GM03348 (cell line): Measurements from ENCODE around the gene MYO18B.

ENCODE experiments used
- DNase-seq: peaks from one replicate; pipeline ENCODE4 v3.0.0; 2012; ENCODE audit warnings: low spot score

The MYO18B gene

DNA sequence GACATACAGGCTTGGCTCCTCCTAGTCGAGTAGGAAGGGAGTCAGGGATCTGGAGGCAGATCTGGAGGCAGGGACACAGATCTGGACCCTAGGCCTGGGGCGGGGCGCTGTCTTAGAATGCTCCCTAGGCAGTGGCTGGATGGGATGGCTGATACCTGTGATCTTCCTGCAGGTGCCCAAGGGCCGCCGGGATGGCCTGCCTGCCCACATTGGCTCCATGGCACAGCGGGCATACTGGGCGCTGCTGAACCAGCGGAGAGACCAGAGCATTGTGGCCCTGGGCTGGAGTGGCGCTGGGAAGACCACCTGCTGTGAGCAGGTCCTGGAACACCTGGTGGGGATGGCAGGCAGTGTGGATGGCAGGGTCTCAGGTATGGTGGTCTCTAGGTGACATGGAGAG lies 35.4 kb downstream of the MYO18B start:
- DNase-seq, result no peak

DNA sequence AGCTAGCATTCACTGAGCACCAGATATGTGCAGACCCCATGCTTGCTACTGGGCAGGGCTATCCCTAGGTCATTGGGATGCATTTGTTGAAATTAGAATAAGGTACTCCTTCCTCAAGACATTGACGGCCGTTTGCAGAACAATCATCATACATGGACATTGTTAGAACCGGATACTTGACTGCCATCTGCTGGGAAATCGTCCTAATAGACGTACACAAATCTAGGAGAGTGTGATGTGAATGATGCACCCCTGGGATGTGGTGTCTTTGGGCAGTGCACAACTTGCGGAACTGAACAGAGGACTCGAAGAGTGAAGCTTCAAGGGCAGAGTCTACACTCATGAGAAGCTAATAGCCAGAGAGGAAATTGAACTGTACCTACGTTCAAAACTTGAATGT lies 35.9 kb downstream of the MYO18B start:
- DNase-seq, result peak; percentile 71

DNA sequence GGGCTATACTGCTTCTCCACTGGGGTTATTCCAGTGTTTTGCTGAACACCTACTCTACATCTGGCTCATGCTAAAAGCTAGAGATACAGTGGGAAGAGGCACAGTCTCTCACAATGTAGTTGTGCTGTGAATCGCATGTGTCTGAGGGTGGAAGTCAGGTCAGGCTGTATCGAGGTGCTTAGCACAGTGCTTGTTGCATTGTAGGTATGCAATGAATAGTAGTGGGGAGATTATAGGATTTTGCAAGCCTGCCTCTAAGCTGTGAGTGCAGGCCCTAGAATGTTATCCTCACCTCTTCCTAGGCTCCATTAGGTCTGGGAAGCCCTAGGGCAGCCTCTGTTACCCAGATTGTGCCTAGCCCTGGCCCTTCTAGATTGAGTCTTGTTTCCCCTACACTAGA lies 37.4 kb downstream of the MYO18B start:
- no peak for DNase-seq

DNA sequence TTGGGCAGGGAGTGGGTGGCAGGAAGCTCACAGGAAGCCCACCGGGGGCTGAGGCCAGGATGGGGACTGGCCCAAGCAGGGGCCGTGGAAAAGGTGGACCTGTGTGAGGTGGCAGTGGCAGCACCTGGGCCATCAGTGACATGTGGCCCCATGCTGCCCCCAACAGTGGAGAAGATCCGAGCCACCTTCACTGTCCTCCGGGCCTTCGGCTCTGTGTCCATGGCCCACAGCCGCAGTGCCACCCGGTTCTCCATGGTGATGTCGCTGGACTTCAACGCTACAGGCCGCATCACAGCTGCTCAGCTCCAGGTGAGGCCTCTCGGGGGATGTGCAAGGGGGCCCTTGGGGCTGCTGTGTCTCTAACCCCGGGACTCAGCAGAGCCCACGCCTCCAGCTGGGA lies 37.9 kb downstream of the MYO18B start:
- no peak for DNase-seq

DNA sequence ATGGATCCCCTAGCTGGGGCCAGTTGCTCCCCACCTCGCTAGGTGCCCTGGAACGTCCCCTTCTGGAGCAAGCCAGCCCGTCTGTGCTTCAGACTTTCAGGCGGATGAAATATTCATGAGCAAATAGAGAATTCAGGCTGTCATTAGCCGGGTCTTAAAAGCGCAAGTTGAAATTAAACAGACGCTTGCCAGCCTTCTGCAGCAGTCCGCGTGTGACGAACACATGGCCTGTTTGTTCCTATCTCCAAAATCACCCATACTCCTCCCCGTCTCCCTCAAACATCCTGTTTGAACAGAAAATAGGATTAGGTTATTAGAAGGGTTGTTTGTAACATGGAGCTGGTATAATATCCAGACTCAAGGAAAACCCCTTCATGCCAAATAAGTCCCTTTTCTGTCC lies 38.7 kb downstream of the MYO18B start:
- DNase-seq, result no peak

DNA sequence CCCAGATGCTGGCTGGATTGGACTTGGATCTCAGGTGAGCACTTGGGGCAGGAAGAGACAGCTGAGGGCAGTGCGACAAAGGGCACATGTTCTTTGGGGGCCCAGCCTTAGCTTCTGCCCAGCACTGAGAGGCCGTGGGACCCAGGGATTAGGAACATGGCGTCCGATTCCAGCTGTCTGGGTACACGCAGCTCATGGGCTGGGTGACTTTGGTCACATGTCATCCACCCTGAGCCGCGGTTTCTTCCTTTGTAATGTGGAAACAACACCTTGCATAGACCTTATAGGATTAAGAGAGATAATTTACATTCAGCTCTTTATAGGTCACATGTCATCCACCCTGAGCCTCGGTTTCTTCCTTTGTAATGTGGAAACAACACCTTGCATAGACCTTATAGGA lies 39.8 kb downstream of the MYO18B start:
- no peak for DNase-seq

DNA sequence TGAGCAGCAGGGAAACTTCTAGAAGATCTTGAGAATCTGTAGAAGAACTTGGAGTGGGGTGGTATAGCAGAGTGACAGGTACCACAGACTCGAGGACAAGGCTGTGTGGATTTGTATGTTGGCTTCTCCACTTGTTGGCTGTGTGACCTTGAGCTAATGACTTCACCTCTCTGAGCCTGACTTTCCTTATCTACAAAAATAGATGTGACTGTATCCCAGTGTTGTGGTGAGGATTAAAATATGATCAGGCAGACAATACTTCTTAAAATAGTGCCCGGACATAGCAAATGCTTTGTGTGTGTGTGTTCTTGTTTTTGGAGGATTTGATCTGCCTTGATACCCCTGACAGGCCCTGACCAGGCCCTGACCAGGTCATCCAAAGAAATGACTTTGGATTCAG lies 40.8 kb downstream of the MYO18B start:
- no peak for DNase-seq

DNA sequence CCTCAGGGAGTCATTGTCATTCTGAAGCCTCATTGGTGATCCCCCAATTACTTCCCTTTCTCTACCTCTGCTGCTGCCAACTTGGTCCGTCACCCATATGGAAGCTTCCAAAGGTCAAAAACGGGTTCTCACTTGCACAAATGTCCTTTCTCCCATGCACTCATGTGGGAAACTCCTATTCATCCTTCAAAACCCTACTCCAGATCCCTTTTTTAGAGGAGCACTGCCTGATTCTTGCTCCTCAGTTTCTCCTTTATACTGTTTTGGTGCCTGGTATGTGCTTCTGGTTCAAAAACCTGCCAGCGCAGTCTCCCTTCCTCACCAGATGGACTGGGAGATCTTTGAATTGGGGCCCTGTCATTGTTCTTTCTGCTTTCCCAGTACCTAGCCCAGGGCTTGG lies 41.9 kb downstream of the MYO18B start:
- no peak for DNase-seq

DNA sequence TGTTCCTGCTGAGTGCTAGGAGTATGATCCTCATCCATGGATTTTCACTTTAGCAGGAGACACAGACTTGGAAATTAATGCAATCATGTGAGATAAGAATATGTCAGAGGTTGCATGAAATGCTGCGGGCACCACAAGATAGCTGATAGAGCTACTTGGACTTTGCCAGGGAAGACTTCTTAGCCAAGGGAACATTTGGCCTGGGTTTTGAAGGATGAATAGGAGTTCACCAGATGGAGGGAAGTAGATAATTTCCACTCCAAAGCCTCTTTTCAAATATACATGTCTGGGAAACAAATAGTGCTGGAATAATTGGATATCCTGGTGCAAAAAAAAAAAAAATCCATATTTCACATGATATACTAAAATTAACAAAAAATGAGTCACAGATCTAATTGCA lies 44.2 kb downstream of the MYO18B start:
- no peak for DNase-seq

DNA sequence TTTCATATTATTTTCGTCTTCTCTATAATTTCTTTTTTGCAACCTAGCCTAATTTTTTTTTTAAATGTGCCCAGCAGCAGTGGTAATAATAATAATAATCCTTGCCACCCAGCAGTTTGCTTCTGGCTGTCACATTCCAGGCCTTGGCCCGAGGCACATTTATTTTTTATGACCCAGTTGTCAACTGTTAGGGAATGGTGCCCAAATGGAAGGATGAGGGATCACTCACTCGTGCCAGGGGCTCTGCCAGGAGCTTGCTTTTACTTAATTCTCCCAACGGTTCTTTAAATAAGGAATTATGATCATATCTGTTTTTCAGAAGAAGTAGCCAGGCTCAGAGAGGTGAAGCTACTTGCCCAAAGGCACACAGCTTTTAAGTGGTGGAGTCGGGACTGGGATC lies 49.6 kb downstream of the MYO18B start:
- no peak for DNase-seq

DNA sequence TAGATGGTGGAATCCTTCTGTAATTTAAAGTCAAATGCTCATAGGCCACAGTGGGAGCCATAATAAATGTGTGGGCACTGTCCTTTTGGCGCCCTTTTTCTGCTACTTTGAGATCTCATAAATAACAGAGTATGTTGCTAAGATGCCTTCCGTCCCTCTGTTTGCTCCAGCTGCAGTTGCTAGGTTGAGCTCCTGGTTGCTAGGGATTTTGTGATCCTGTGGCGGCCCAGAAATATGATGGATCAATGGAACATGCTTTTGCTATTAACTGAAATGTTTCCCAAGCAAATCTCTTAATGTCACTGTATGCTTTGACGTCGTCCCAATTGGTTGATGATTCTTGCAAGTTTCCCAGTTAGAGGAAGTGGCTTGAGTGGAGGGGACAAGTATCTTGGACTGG lies 53.5 kb downstream of the MYO18B start:
- no peak for DNase-seq

DNA sequence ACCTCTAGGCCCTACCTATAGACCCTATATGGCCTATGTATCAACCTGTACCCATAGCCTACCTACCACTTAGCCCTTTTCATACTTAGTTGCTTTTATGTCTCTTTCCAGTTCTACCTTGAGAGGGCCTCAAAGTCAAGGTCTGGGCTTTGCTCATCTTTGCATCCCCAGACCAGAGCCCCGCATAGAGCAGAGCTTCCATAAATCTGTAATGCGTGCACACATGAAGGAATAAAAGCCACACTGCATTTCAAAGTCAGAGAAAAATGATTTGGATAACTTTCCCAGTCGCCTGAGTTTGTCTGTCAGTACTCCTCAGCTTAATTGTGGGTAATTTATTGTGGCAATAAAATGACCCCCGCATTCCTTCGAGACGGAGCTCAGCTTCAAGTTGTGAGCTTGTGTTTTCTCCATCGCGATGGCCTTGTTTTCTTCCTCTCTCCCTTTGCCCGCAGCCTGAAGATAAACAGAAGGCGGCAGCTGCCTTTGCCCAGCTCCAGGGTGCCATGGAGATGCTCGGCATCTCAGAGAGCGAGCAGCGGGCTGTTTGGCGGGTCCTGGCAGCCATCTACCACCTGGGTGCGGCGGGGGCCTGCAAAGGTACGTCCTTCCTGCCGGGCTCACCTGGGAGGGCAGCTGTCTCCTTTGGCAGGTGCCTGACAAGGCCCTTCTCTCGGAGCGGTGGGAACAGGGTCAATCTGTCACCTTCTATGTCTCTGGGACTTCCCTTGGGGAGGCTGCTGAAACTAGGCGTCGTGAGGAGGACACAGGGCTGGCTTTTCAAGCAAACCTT lies 55.7 kb downstream of the MYO18B start:
- DNase-seq, result no peak

DNA sequence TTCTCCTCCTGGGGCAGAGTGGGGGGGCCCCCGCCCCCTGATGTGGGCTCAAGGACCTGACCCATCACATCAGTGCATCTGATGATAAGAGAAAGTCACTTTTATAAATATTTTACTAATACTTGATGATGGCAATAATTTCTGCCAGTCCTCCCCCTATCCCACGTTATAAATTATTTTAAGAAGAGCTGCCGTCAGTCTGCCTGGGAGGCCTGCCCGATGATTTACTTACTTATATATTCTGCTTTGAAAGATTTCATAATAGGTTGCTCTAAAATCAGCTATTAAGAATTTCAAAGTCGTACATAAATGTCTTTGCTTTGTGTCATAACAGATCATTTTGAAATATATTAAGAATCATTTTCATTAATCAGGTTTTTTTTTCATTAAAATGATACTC lies 58.8 kb downstream of the MYO18B start:
- DNase-seq, result no peak

DNA sequence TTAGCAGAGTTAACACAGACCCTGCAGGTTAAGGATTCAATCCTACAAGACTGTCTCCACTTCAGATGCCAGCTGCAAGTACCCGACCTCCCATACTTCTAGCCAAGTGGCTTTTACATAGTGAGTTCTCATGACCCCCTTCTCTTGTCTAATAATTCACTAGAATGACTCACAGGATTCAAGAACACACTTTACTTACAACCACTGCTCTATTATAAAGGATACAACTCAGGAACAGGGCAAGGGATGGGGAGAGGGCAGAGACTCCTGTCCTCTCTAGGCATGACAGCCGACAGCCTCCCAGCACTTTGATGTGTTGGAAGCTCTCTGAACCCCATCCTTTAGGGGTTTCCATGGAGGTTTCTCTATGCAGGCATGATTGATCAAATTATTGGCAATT lies 60.0 kb downstream of the MYO18B start:
- DNase-seq, result no peak

DNA sequence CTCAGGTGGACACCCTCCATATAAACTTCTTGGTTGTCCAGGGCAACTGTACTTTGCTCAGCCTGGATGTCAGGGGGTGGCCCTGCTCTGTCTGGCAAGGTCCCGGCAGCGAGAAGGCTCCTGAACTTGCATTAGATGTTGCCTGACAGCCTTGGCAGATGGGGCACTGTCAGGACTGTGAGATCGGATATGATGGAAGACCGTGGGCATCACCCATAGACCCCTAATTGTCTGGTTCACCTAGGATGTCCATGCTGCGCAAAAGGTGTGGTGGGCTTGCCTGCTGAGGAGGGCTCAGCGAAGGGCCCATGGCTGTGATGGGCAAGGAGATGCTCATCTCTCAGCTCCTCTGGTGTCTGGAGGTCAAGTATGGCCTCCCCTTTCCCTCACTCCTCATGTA lies 62.7 kb downstream of the MYO18B start:
- DNase-seq, result no peak

DNA sequence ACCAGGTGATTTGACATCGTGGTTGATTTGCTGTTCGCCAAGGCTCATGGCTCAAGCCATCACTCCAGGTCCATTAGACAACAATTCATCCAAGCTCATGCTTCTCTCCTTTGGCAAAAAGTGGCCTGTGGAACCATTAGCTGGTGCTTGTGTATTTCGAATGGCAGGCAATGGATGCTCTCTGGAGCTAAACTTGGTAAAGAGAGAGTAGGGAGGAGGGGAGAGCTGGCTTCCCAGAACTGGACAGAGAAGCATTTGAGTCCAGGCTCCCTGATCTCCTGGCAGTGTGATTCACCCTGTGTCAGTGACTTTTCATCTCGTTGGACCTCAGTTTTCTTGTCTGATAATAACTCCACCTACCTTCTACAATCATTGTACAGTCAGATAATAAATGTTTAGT lies 64.6 kb downstream of the MYO18B start:
- no peak for DNase-seq

DNA sequence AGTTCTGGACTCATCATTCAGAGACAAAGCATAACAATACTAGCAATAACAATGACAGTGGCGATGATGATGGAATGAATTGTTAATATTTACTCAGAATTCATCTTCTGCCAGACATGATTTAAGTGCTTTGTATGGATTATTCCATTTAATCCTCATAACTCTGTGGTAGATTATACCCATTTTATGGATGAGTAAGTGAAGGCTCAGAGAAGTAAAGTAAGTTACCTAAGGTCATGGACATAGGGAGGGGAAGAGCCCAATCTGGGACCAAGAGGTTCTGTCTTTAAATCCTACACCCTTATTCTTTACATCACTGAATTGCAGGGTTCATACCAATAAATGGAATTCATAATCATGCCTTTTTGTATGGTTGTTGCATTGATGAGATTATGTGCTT lies 72.7 kb downstream of the MYO18B start:
- no peak for DNase-seq

DNA sequence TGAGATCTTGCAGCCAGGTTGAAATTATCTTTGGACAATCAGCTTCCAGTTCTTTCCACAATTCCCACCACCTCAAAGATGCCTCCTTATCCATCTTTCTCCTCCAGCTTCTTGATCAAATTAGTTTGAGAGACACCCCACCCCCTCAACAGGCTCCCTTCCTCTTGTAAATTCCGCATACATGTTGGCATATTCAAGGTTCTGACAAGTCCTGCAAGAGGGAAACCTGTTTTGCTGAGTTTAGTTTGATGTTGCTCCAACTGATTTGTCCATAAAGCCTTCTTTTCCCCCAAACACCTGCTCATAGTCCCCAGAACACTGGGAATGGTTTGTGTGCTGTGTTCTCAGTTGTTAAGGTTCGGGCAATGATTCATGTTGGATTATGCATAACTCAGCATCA lies 73.6 kb downstream of the MYO18B start:
- DNase-seq, result no peak

DNA sequence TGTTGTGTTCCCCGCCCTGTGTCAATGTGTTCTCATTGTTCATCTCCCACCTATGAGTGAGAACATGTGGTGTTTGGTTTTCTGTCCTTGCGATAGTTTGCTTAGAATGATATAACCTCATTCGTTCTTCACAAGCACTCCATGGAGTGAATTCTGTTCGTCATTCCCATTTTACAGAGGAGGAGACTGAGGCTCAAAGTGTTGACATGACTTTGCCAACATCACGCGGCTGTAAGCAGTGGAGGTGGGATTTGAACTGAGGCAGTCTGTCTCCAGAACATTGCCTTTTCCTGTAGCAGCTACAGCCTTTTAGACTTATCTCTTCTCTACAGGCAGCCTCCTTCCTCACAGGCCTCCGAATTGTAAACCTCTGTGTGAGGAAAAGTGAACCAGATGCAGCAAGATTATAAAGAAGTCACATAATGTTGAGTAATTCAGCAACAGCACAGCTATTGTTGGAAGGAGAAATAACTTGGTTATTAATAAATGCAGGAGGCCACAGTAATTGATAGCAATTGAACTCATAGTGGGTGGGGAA lies 74.6 kb downstream of the MYO18B start:
- DNase-seq, result no peak

DNA sequence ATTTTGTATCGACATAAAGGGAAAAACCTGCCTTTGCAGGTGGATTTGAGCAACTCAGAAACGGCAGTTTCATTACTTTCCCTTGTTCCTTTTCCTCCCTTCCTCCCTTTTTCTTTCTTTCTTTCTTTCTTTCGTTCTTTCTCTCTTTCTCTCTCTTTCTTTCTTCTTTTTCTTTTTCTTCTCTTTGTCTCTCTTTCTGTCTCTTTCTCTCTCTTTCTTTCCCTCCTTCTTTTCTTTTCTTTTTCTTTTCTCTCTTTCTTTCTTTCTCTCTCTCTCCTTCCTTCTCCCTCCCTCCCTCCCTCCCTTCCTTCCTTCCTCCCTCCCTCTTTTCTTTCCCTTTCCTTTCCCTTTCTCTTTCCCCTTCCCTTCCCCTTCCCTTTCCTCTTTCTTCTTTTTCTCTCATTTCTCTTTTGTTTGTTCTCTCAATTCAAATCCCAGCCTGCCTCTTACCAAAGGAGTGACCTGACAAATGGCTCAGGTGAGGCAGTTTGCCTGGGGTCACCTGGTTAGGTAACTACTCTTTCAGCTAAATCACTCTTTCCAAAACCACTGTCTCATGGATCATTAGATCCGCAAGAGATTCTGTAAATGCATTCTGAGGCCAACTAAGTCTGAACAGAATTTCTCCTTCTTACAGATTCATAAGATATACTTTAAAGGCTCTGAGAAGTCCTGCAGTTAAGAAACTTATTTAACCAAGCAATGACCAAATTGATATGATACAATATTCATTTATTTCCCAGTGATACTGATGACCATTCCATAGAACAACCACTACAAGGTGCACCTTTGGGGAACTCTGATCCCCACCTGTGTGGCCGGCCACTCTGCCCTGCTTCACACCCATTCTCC lies 75.3 kb downstream of the MYO18B start:
- DNase-seq, result no peak

DNA sequence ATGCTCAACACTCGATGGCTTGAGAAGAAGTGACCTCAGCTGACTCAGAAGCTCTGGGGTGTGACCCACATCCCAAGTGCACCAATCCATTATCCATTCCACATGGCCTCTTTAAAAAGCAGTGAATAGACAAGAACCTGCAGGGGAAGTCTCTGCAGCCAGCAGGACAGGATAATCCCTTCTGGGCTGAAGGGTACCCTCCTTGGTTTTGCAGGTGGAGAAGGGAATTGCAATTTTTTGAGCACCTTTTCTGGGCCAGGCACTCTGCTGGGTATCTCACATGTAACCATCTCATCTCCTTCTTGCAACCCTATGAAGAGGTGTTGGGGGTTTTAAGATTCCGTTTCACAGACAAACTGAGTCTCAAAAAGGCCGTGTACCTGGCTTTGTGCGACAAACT lies 76.6 kb downstream of the MYO18B start:
- no peak for DNase-seq

DNA sequence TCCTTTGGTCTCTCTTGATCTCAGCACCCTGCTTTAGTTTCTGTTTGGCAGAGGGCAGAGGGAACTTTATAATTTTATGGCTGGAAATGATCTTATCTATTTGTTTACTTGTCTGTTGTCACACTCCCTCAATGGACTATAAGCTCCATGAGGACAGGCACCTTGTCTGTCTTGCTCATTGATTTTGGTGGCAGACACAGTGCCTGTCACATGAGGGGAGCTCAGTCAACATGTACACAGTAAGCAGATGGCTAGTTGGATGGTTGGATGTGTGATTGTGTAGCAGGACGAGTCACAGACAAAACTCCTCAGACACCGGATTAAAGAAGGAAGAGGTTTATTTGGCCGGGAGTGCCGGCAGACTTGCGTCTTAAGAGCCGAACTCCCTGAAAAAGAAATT lies 80.4 kb downstream of the MYO18B start:
- DNase-seq, result no peak

DNA sequence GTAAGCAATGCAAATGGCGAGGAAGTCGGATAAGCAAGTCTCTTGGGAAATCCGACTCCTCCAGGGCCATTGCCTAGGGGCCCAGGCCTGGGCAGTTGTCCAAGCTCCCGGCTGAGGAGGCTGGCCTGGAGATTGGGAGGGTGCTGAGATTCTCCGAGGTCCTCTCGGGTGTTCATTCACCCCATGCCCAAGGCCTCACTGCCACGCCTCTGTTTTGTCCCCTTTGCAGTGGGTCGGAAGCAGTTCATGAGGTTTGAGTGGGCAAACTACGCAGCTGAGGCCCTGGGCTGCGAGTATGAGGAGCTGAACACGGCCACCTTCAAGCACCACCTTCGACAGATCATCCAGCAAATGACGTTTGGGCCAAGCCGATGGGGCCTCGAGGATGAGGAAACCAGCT lies 81.3 kb downstream of the MYO18B start:
- DNase-seq, result no peak
